Nucleus accumbens (tissue), 56 donors: Measurements from ENCODE around the gene DPP10.

Experiments
- DNase-seq, 56 donors: peaks; one replicate each; lab custom pipeline; 2025; lab: John Stamatoyannopoulos, UW

DPP10 gene

GRCh38 chr2:115771516-115771915, 1329.1 kb downstream of the DPP10 start:
- DNase-seq: no peak

GRCh38 chr2:115774361-115774760, 1331.9 kb downstream of the DPP10 start:
- DNase-seq: no peak

GRCh38 chr2:115779085-115779632, 1336.7 kb downstream of the DPP10 start:
- DNase-seq: no peak

- no peak for DNase-seq
Measured at GRCh38 chr2:115782286-115782685, 1339.8 kb downstream of the DPP10 start.

GRCh38 chr2:115796078-115796477, 1353.6 kb downstream of the DPP10 start:
- DNase-seq: no peak

GRCh38 chr2:115807276-115807675, 1364.8 kb downstream of the DPP10 start:
- no peak for DNase-seq

GRCh38 chr2:115825912-115826311, 1383.5 kb downstream of the DPP10 start:
- no peak for DNase-seq

- no peak for DNase-seq
Measured at GRCh38 chr2:115833196-115833595, 1390.8 kb downstream of the DPP10 start.

- DNase-seq: no peak
Measured at GRCh38 chr2:115838539-115838938, 1396.1 kb downstream of the DPP10 start.

- no peak for DNase-seq
Measured at GRCh38 chr2:115842306-115842705, 1399.9 kb downstream of the DPP10 start.

- DNase-seq: no peak
Measured at GRCh38 chr2:115848192-115848591, 1405.8 kb downstream of the DPP10 start.

GRCh38 chr2:115867024-115867423, 1424.6 kb downstream of the DPP10 start:
- DNase-seq: no peak

GRCh38 chr2:115874427-115874826, 1432.0 kb downstream of the DPP10 start:
- DNase-seq: no peak

GRCh38 chr2:115880558-115880957, 1438.1 kb downstream of the DPP10 start:
- no peak for DNase-seq

GRCh38 chr2:115887209-115887776, 1444.9 kb downstream of the DPP10 start:
- no peak for DNase-seq
